WTC11 (cell line): Measurements from ENCODE around the gene STARD9. TPM values are rescaled to one million over a fixed set of nuclear protein-coding genes. Genes with fewer than 3 reads are reported as not detected.

Experiments used
- ATAC-seq: fragments of 200-7000 bp; cut with Tn5 transposase; 2 replicates; pipeline ENCODE4 v1.10.0; 2021; ENCODE audit warnings: mild to moderate bottlenecking, moderate library complexity
- CTCF ChIA-PET: fragments of 300-600 bp; sonication (Branson Sonifier 250); formaldehyde crosslinking; loops from one replicate; lab custom pipeline; 2021; ENCODE audit warnings: antibody characterized with exemption; lab: Charles Lee
- POLR2A ChIA-PET: fragments of 350-600 bp; sonication (Branson Sonifier 250); formaldehyde crosslinking; loops from one replicate; lab custom pipeline; 2021; ENCODE audit warnings: antibody characterized with exemption; lab: Charles Lee
- DNase-seq: peaks from one replicate; pipeline ENCODE4 v3.0.0; 2021; ENCODE audit warnings: low spot score
- H3K27ac Mint-ChIP-seq: 2 replicates; pipeline ENCODE4 v1.8.0; 2021; ENCODE audit warnings: mixed read lengths
- H3K27me3 Mint-ChIP-seq: 2 replicates; pipeline ENCODE4 v1.8.0; 2021; ENCODE audit warnings: low read depth, mild to moderate bottlenecking, moderate library complexity, mixed read lengths
- H3K36me3 Mint-ChIP-seq: 2 replicates; pipeline ENCODE4 v1.8.0; 2021; ENCODE audit warnings: mixed read lengths
- H3K4me1 Mint-ChIP-seq: 2 replicates; pipeline ENCODE4 v1.8.0; 2022; ENCODE audit warnings: mixed read lengths
- H3K4me3 Mint-ChIP-seq: 2 replicates; pipeline ENCODE4 v1.8.0; 2021; ENCODE audit warnings: mild to moderate bottlenecking, moderate library complexity, mixed read lengths
- H3K9me3 Mint-ChIP-seq: 2 replicates; pipeline ENCODE4 v1.8.0; 2021; ENCODE audit warnings: mixed read lengths
- ATF2 ChIP-seq: sonication (generic); formaldehyde crosslinking; IDR thresholded peaks from 2 replicates; pipeline ENCODE4 v1.8.1; 2022; ENCODE audit warnings: low read depth, missing genetic modification reagents, borderline replicate concordance
- ATF6 ChIP-seq: sonication (generic); formaldehyde crosslinking; IDR thresholded peaks from 2 replicates; pipeline ENCODE4 v1.8.1; 2023; ENCODE audit warnings: mild to moderate bottlenecking, missing genetic modification reagents
- FOXJ3 ChIP-seq: sonication (generic); formaldehyde crosslinking; IDR thresholded peaks from 2 replicates; pipeline ENCODE4 v1.9.0; 2021; ENCODE audit warnings: missing genetic modification reagents, mild to moderate bottlenecking, borderline replicate concordance
- GTF2I ChIP-seq: fragments of 250-450 bp; sonication (Bioruptor Pico); conservative IDR thresholded peaks from 2 replicates; pipeline ENCODE4 v1.4.0; 2021; ENCODE audit warnings: mild to moderate bottlenecking
- IRF2 ChIP-seq: sonication (generic); formaldehyde crosslinking; IDR thresholded peaks from 2 replicates; pipeline ENCODE4 v1.8.0; 2022; ENCODE audit warnings: low read depth, missing genetic modification reagents, borderline replicate concordance
- JAZF1 ChIP-seq: fragments of 250-450 bp; sonication (Bioruptor Pico); IDR thresholded peaks from 2 replicates; pipeline ENCODE4 v1.9.0; 2021; ENCODE audit warnings: moderate library complexity, mild to moderate bottlenecking, inconsistent platforms
- MLX ChIP-seq: sonication (generic); formaldehyde crosslinking; IDR thresholded peaks from 2 replicates; pipeline ENCODE4 v1.8.1; 2023; ENCODE audit warnings: mild to moderate bottlenecking, missing genetic modification reagents, moderate library complexity
- MXD4 ChIP-seq: fragments of 250-450 bp; sonication (Bioruptor Pico); IDR thresholded peaks from 2 replicates; pipeline ENCODE4 v1.8.0; 2021; ENCODE audit warnings: mild to moderate bottlenecking, moderate library complexity, borderline replicate concordance
- NFYB ChIP-seq: sonication (generic); formaldehyde crosslinking; conservative IDR thresholded peaks from 2 replicates; pipeline ENCODE4 v1.8.0; 2022; ENCODE audit warnings: low read depth, missing genetic modification reagents
- NR1H2 ChIP-seq: sonication (generic); formaldehyde crosslinking; IDR thresholded peaks from 2 replicates; pipeline ENCODE4 v1.9.0; 2021; ENCODE audit warnings: mild to moderate bottlenecking, moderate library complexity, missing genetic modification reagents
- RELA ChIP-seq: sonication (generic); formaldehyde crosslinking; IDR thresholded peaks from 2 replicates; pipeline ENCODE4 v1.8.1; 2022; ENCODE audit warnings: missing genetic modification reagents, mild to moderate bottlenecking, borderline replicate concordance
- SMAD3 ChIP-seq: sonication (generic); formaldehyde crosslinking; IDR thresholded peaks from 2 replicates; pipeline ENCODE4 v1.8.0; 2022; ENCODE audit warnings: missing genetic modification reagents, mild to moderate bottlenecking, borderline replicate concordance
- TCF7 ChIP-seq: sonication (generic); formaldehyde crosslinking; IDR thresholded peaks from 2 replicates; pipeline ENCODE4 v1.8.0; 2022; ENCODE audit warnings: mild to moderate bottlenecking, low read depth, missing genetic modification reagents, moderate library complexity
- TP53 ChIP-seq: sonication (generic); formaldehyde crosslinking; IDR thresholded peaks from 2 replicates; pipeline ENCODE4 v1.8.1; 2023; ENCODE audit warnings: mild to moderate bottlenecking, missing genetic modification reagents
- ZNF512 ChIP-seq: sonication (generic); formaldehyde crosslinking; IDR thresholded peaks from 2 replicates; pipeline ENCODE4 v1.8.1; 2022; ENCODE audit warnings: missing genetic modification reagents, borderline replicate concordance
- total RNA-seq: library from RNA; stranded (reverse); gene quantifications from 3 replicates; pipeline ENCODE4 v1.2.3, GENCODE V29; 2021
- TF ChIP-seq, protein P1 (sequence below): sonication (generic); formaldehyde crosslinking; IDR thresholded peaks from 2 replicates; pipeline ENCODE4 v1.8.1; 2023; ENCODE audit warnings: mild to moderate bottlenecking, missing genetic modification reagents, borderline replicate concordance
- TF ChIP-seq, protein P2 (sequence below): fragments of 200-600 bp; IDR thresholded peaks from 2 replicates; pipeline ENCODE4 v1.8.0; 2022; ENCODE audit warnings: antibody characterized with exemption

STARD9 gene
- total RNA-seq, 1 experiment from 2014 or later, result 5.7 TPM

- Mint-ChIP-seq H3K27me3 (no peaks in the 10 kb centered on the region), H3K9me3 (no peaks in the 10 kb centered on the region), H3K4me1 (no peaks in the 10 kb centered on the region), H3K36me3 (no peaks in the 10 kb centered on the region), H3K4me3 (no peak overlapping the region), H3K27ac (no peak overlapping the region)
- TF ChIP-seq GTF2I (CRISPR knock-in tag) (no peak), NR1H2 (CRISPR knock-in tag) (no peak), IRF2 (no peak)
- TF ChIP-seq, protein P1, sequence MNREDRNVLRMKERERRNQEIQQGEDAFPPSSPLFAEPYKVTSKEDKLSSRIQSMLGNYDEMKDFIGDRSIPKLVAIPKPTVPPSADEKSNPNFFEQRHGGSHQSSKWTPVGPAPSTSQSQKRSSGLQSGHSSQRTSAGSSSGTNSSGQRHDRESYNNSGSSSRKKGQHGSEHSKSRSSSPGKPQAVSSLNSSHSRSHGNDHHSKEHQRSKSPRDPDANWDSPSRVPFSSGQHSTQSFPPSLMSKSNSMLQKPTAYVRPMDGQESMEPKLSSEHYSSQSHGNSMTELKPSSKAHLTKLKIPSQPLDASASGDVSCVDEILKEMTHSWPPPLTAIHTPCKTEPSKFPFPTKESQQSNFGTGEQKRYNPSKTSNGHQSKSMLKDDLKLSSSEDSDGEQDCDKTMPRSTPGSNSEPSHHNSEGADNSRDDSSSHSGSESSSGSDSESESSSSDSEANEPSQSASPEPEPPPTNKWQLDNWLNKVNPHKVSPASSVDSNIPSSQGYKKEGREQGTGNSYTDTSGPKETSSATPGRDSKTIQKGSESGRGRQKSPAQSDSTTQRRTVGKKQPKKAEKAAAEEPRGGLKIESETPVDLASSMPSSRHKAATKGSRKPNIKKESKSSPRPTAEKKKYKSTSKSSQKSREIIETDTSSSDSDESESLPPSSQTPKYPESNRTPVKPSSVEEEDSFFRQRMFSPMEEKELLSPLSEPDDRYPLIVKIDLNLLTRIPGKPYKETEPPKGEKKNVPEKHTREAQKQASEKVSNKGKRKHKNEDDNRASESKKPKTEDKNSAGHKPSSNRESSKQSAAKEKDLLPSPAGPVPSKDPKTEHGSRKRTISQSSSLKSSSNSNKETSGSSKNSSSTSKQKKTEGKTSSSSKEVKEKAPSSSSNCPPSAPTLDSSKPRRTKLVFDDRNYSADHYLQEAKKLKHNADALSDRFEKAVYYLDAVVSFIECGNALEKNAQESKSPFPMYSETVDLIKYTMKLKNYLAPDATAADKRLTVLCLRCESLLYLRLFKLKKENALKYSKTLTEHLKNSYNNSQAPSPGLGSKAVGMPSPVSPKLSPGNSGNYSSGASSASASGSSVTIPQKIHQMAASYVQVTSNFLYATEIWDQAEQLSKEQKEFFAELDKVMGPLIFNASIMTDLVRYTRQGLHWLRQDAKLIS (CRISPR knock-in tag), result no peak
- TF ChIP-seq, protein P2, sequence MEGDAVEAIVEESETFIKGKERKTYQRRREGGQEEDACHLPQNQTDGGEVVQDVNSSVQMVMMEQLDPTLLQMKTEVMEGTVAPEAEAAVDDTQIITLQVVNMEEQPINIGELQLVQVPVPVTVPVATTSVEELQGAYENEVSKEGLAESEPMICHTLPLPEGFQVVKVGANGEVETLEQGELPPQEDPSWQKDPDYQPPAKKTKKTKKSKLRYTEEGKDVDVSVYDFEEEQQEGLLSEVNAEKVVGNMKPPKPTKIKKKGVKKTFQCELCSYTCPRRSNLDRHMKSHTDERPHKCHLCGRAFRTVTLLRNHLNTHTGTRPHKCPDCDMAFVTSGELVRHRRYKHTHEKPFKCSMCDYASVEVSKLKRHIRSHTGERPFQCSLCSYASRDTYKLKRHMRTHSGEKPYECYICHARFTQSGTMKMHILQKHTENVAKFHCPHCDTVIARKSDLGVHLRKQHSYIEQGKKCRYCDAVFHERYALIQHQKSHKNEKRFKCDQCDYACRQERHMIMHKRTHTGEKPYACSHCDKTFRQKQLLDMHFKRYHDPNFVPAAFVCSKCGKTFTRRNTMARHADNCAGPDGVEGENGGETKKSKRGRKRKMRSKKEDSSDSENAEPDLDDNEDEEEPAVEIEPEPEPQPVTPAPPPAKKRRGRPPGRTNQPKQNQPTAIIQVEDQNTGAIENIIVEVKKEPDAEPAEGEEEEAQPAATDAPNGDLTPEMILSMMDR, result peak; percentile 43; the same call in 1 of the 2 replicates
- POLR2A ChIA-PET, result no interaction called here
- peak; percentile 53 for DNase-seq
- peak; percentile 97 for ATAC-seq
- CTCF ChIA-PET, result interaction anchor here (0.8 to 1.5 kb wide), 4 partner anchors 60 to 265 kb away, joined by 3 to 11 read pairs (median 4); partner anchors contain the start of gene STARD9
Measured at GRCh38 chr15:42650208-42651066, 75.0 kb downstream of the STARD9 start.

- Mint-ChIP-seq H3K4me1 (peaks cover 9% of the 10 kb centered on the region), H3K27ac (no peak overlapping the region; the same call in 1 of the 2 replicates), H3K9me3 (peaks cover 5% of the 10 kb centered on the region), H3K27me3 (no peaks in the 10 kb centered on the region), H3K4me3 (no peak overlapping the region), H3K36me3 (peaks cover 6% of the 10 kb centered on the region)
- DNase-seq (no peak), ATAC-seq (peak; percentile 52; the same call in 1 of the 2 replicates)
- CTCF ChIA-PET, result no interaction called here
- POLR2A ChIA-PET, result interaction anchor here (0.5 kb wide), 1 partner anchor 194 kb away, joined by 7 read pairs; no protein-coding TSS in a partner anchor
- TF ChIP-seq ATF6, result no peak
- no peak for TF ChIP-seq FOXJ3
- TF ChIP-seq ZNF512, result no peak
- no peak for TF ChIP-seq JAZF1 (CRISPR knock-in tag)
- no peak for TF ChIP-seq MXD4 (CRISPR knock-in tag)
- TF ChIP-seq SMAD3, result no peak
- TF ChIP-seq TP53 (CRISPR knock-in tag), result no peak
- no peak for TF ChIP-seq ATF2 (CRISPR knock-in tag)
- no peak for TF ChIP-seq MLX (CRISPR knock-in tag)
- no peak for TF ChIP-seq TCF7 (CRISPR knock-in tag)
- no peak for TF ChIP-seq NFYB (CRISPR knock-in tag)
- no peak for TF ChIP-seq RELA (CRISPR knock-in tag)
Measured at GRCh38 chr15:42665827-42666226, 90.4 kb downstream of the STARD9 start.
